GM12878 (cell line): ENCODE data around the gene ZBTB32.
A peak's percentile ranks its signal among the peaks of the same experiment; 100 is the strongest.

Experiments
- LARP7 ChIP-seq: fragments of 450-650 bp; IDR thresholded peaks from 2 replicates; pipeline ENCODE4 v1.6.1; 2017; ENCODE audit warnings: mild to moderate bottlenecking
- NR2C2 ChIP-seq: IDR thresholded peaks from 2 replicates; pipeline ENCODE4 v1.6.1; 2011; ENCODE audit warnings: borderline replicate concordance, low read depth; ENCODE audit not compliant: control insufficient read depth, insufficient read length
- NRF1 ChIP-seq: conservative IDR thresholded peaks from 2 replicates; pipeline ENCODE4 v1.6.1; 2011; ENCODE audit warnings: mild to moderate bottlenecking, low read depth, low read length, improper control_type of control experiment
- PAX5 ChIP-seq: IDR thresholded peaks from 2 replicates; pipeline ENCODE4 v1.6.1; 2011; ENCODE audit warnings: low read depth, low read length, borderline replicate concordance
- POLR2A ChIP-seq: IDR thresholded peaks from 2 replicates; pipeline ENCODE4 v1.6.1; 2011; ENCODE audit warnings: low read depth, mild to moderate bottlenecking, low read length
- SRF ChIP-seq, 2 experiments: IDR thresholded peaks; 2 replicates each; pipeline ENCODE4 v1.6.1; 2011; ENCODE audit warnings: low read depth in 2 of 2, low read length in 2 of 2, mild to moderate bottlenecking in 1 of 2, moderate library complexity in 1 of 2

GRCh38 chr19:35727956-35728706, 23.8 kb downstream of the ZBTB32 start:
- no peak for TF ChIP-seq NR2C2
- no peak for TF ChIP-seq NRF1
- peak; percentile 22; the same call in 1 of the 2 replicates for TF ChIP-seq POLR2A
- TF ChIP-seq LARP7, result no peak
- TF ChIP-seq PAX5, result no peak
- no peak for TF ChIP-seq SRF (IDR thresholded peaks at IDR 0.05; ENCODE audit: low read depth in 2 of 2, low read length in 2 of 2)
